HG02588 (cell line): ENCODE data around the gene POMT2.
"Not testable (repeated sequence)": the region's sequence is repeated elsewhere in the genome, so short reads cannot be mapped to it uniquely, and the experiment has no call there.

Experiments
- ATAC-seq: cut with Tn5 transposase; IDR thresholded peaks from one replicate; pipeline ENCODE4 v1.9.1; 2021; ENCODE audit warnings: mild to moderate bottlenecking, moderate library complexity; ENCODE audit not compliant: unreplicated experiment

Gene POMT2

GRCh38 chr14:77303417-77304156 lies 17.1 kb downstream of the POMT2 start:
- no peak for ATAC-seq

- ATAC-seq = no peak
These were observed 17.8 kb downstream of the POMT2 start for GRCh38 chr14:77302926-77303325.

GRCh38 chr14:77301103-77301502 lies 19.6 kb downstream of the POMT2 start:
- no peak for ATAC-seq

GRCh38 chr14:77299771-77300170 lies 20.9 kb downstream of the POMT2 start:
- ATAC-seq = no peak

- ATAC-seq = no peak
These were observed 23.8 kb downstream of the POMT2 start for GRCh38 chr14:77296906-77297305.

GRCh38 chr14:77296155-77296554 lies 24.5 kb downstream of the POMT2 start:
- no peak for ATAC-seq

- no peak for ATAC-seq
These were observed 30.0 kb downstream of the POMT2 start for GRCh38 chr14:77290705-77291104.

- no peak for ATAC-seq
These were observed 34.1 kb downstream of the POMT2 start for GRCh38 chr14:77286576-77286975.

GRCh38 chr14:77284466-77284865 lies 36.2 kb downstream of the POMT2 start:
- no peak for ATAC-seq

GRCh38 chr14:77284066-77284465 lies 36.6 kb downstream of the POMT2 start:
- ATAC-seq = no peak

GRCh38 chr14:77281852-77282410 lies 38.8 kb downstream of the POMT2 start:
- no peak for ATAC-seq

- ATAC-seq = not testable (repeated sequence)
These were observed 39.8 kb downstream of the POMT2 start for GRCh38 chr14:77280921-77281320.

- no peak for ATAC-seq
These were observed 41.0 kb downstream of the POMT2 start for GRCh38 chr14:77279719-77280118.

- no peak for ATAC-seq
These were observed 42.0 kb downstream of the POMT2 start for GRCh38 chr14:77278461-77279230.

- ATAC-seq = no peak
These were observed 43.7 kb downstream of the POMT2 start for GRCh38 chr14:77276959-77277358.

GRCh38 chr14:77276295-77276935 lies 44.3 kb downstream of the POMT2 start:
- ATAC-seq = no peak

- ATAC-seq = no peak
These were observed 45.1 kb downstream of the POMT2 start for GRCh38 chr14:77275601-77276017.

GRCh38 chr14:77275041-77275580 lies 45.6 kb downstream of the POMT2 start:
- ATAC-seq = no peak

GRCh38 chr14:77273796-77274195 lies 46.9 kb downstream of the POMT2 start:
- no peak for ATAC-seq

- ATAC-seq = no peak
These were observed 48.4 kb downstream of the POMT2 start for GRCh38 chr14:77272261-77272660.

GRCh38 chr14:77271113-77271710 lies 49.5 kb downstream of the POMT2 start, which contains the start of gene NGB:
TSS of gene NGB (minus strand) at chr14:77271206. CDS start at chr14:77270937, 269 bp downstream.
- no peak for ATAC-seq
